Astrocyte (in vitro differentiated cells and primary cell): ENCODE data around the gene SLC22A14. TPM values are rescaled to one million over a fixed set of nuclear protein-coding genes. Genes with fewer than 3 reads are reported as not detected.

Experiments used
- DNase-seq: peaks from one replicate; pipeline ENCODE4 v3.0.0-alpha.2; 2010; ENCODE audit warnings: low read depth
- FAIRE-seq: peaks from 2 replicates; lab custom pipeline; 2011; peaks lifted over from hg19 to GRCh38; lab: Jason Lieb, UNC
- H2AFZ ChIP-seq: 2 replicates; pipeline ENCODE4 v1.6.0; 2012; ENCODE audit warnings: low read depth, low read length, inconsistent platforms
- H3K27ac ChIP-seq: 2 replicates; pipeline ENCODE4 v1.5.1; 2011; ENCODE audit warnings: low read depth, low read length, inconsistent platforms
- H3K27me3 ChIP-seq: 2 replicates; pipeline ENCODE4 v1.6.0; 2011; ENCODE audit warnings: low read length, inconsistent platforms; ENCODE audit not compliant: insufficient read depth
- H3K36me3 ChIP-seq: 2 replicates; pipeline ENCODE4 v1.5.1; 2011; ENCODE audit warnings: low read length, inconsistent platforms; ENCODE audit not compliant: insufficient read depth
- H3K4me1 ChIP-seq: 2 replicates; pipeline ENCODE4 v1.5.1; 2011; ENCODE audit warnings: low read length, inconsistent platforms; ENCODE audit not compliant: insufficient read depth
- H3K4me2 ChIP-seq: 2 replicates; pipeline ENCODE4 v1.6.0; 2012; ENCODE audit warnings: low read length, inconsistent platforms
- H3K4me3 ChIP-seq: 2 replicates; pipeline ENCODE4 v1.5.1; 2011; ENCODE audit warnings: low read depth, mild to moderate bottlenecking, low read length, inconsistent platforms; ENCODE audit not compliant: insufficient read depth
- H3K79me2 ChIP-seq: 2 replicates; pipeline ENCODE4 v1.6.0; 2012; ENCODE audit warnings: mild to moderate bottlenecking, low read length, inconsistent platforms; ENCODE audit not compliant: insufficient read depth
- H3K9ac ChIP-seq: 2 replicates; pipeline ENCODE4 v1.6.0; 2012; ENCODE audit warnings: mild to moderate bottlenecking, low read length, inconsistent platforms
- H3K9me3 ChIP-seq: 2 replicates; pipeline ENCODE4 v1.5.1; 2012; ENCODE audit warnings: low read depth, mild to moderate bottlenecking, low read length, inconsistent platforms; ENCODE audit not compliant: insufficient read depth
- H4K20me1 ChIP-seq: 2 replicates; pipeline ENCODE4 v1.6.0; 2012; ENCODE audit warnings: low read length, inconsistent platforms; ENCODE audit not compliant: insufficient read depth
- H3K27ac Mint-ChIP-seq: one replicate; pipeline ENCODE4 v1.8.0; 2021; ENCODE audit warnings: mild to moderate bottlenecking, mixed read lengths; ENCODE audit not compliant: unreplicated experiment
- H3K27me3 Mint-ChIP-seq: one replicate; pipeline ENCODE4 v1.8.0; 2021; ENCODE audit warnings: low read depth, mixed read lengths; ENCODE audit not compliant: unreplicated experiment
- H3K36me3 Mint-ChIP-seq: one replicate; pipeline ENCODE4 v1.8.0; 2021; ENCODE audit warnings: low read depth, mixed read lengths; ENCODE audit not compliant: unreplicated experiment
- H3K4me1 Mint-ChIP-seq: one replicate; pipeline ENCODE4 v1.8.0; 2021; ENCODE audit warnings: low read depth, mixed read lengths; ENCODE audit not compliant: unreplicated experiment
- H3K4me3 Mint-ChIP-seq: one replicate; pipeline ENCODE4 v1.8.0; 2021; ENCODE audit warnings: mild to moderate bottlenecking, moderate library complexity, mixed read lengths; ENCODE audit not compliant: unreplicated experiment
- H3K9me3 Mint-ChIP-seq: one replicate; pipeline ENCODE4 v1.8.0; 2021; ENCODE audit warnings: mild to moderate bottlenecking, mixed read lengths; ENCODE audit not compliant: unreplicated experiment
- EZH2 ChIP-seq: IDR thresholded peaks from 2 replicates; pipeline ENCODE4 v1.6.1; 2012; ENCODE audit warnings: mild to moderate bottlenecking, low read length, inconsistent platforms; ENCODE audit not compliant: insufficient read depth
- total RNA-seq: library from RNA; stranded (reverse); gene quantifications from 2 replicates; pipeline ENCODE4 v1.2.1, GENCODE V29; 2021
- TF ChIP-seq, protein P1 (sequence below): IDR thresholded peaks from 2 replicates; pipeline ENCODE4 v1.5.1; 2011; ENCODE audit warnings: low read depth, mild to moderate bottlenecking, inconsistent platforms, low read length, moderate library complexity; ENCODE audit not compliant: insufficient read depth

The SLC22A14 gene
- total RNA-seq, 1 donor from 2014 or later = 0.45 TPM

GRCh38 chr3:38251197-38251596, 30.9 kb upstream of the SLC22A14 start:
- Histone ChIP-seq H4K20me1 (peaks cover 34% of the 10 kb centered on the region), H3K36me3 (peaks cover 71% of the 10 kb centered on the region), H3K79me2 (peaks cover 5% of the 10 kb centered on the region), H3K9me3 (no peaks in the 10 kb centered on the region), H3K9ac (no peak overlapping the region), H3K27ac (no peak overlapping the region), H3K4me2 (no peak overlapping the region), H3K4me1 (peaks cover 11% of the 10 kb centered on the region), H2AFZ (no peak overlapping the region), H3K4me3 (no peak overlapping the region), H3K27me3 (no peaks in the 10 kb centered on the region)
- Mint-ChIP-seq H3K4me1 (peaks cover 17% of the 10 kb centered on the region), H3K4me3 (no peak overlapping the region), H3K36me3 (peaks cover 16% of the 10 kb centered on the region), H3K27ac (no peak overlapping the region), H3K27me3 (no peaks in the 10 kb centered on the region), H3K9me3 (no peaks in the 10 kb centered on the region)
- FAIRE-seq (no peak), DNase-seq (no peak)
- TF ChIP-seq, protein P1, sequence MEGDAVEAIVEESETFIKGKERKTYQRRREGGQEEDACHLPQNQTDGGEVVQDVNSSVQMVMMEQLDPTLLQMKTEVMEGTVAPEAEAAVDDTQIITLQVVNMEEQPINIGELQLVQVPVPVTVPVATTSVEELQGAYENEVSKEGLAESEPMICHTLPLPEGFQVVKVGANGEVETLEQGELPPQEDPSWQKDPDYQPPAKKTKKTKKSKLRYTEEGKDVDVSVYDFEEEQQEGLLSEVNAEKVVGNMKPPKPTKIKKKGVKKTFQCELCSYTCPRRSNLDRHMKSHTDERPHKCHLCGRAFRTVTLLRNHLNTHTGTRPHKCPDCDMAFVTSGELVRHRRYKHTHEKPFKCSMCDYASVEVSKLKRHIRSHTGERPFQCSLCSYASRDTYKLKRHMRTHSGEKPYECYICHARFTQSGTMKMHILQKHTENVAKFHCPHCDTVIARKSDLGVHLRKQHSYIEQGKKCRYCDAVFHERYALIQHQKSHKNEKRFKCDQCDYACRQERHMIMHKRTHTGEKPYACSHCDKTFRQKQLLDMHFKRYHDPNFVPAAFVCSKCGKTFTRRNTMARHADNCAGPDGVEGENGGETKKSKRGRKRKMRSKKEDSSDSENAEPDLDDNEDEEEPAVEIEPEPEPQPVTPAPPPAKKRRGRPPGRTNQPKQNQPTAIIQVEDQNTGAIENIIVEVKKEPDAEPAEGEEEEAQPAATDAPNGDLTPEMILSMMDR = no peak
- TF ChIP-seq EZH2 = no peak

DNA sequence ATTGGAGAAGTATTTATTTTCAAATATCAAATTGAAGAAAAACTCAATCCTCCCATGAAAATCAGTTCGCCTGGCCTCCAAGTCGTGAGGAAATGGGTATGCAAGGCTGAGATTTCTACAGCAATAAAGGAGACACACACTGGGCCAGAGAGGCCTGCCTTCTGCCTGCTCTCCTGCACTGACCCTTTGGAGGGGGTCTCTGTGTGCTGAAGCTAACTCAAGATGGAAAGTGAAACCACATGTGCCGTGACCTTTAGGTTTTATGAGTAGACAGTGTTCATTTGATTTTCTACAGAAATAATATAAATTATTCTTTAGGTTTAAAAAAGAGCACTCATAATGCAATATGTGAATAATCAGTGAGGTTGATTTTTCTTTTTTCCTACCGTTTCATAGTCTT, 28.4 kb upstream of the SLC22A14 start:
- Mint-ChIP-seq H3K9me3 (no peaks in the 10 kb centered on the region), H3K4me3 (no peak overlapping the region), H3K27me3 (no peaks in the 10 kb centered on the region), H3K4me1 (peaks cover 5% of the 10 kb centered on the region), H3K27ac (no peak overlapping the region), H3K36me3 (peaks cover 16% of the 10 kb centered on the region)
- no peak overlapping the region for H3K4me2 ChIP-seq
- DNase-seq = no peak
- no peak overlapping the region for H3K4me3 ChIP-seq
- H3K9ac ChIP-seq = no peak overlapping the region
- H2AFZ ChIP-seq = no peak overlapping the region
- peaks cover 25% of the 10 kb centered on the region for H4K20me1 ChIP-seq
- H3K27ac ChIP-seq = no peak overlapping the region
- H3K36me3 ChIP-seq = peaks cover 64% of the 10 kb centered on the region
- H3K9me3 ChIP-seq = no peaks in the 10 kb centered on the region
- no peak for FAIRE-seq
- no peaks in the 10 kb centered on the region for H3K27me3 ChIP-seq
- H3K79me2 ChIP-seq = peaks cover 5% of the 10 kb centered on the region
- no peaks in the 10 kb centered on the region for H3K4me1 ChIP-seq
- TF ChIP-seq, protein P1 = no peak
- no peak for TF ChIP-seq EZH2

DNA sequence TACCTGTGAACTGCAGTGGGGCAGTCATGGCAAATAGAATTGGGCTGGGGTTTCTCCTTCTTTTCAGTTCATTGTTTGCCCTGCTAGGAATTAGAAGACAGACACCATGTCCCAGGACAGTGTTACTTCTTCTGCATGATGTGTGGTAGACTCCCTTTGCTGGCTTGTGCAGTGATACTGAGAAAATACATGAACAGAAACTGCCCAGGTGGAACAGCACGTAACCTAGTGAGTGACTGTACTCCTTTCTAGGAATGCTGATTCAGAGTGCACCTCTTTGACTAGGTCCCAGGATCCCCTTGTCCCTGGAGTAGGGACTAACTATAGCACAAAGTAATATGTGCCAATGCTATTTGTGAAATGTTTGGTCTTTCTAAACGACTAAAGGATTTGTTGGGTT, 27.2 kb upstream of the SLC22A14 start:
- H3K4me2 ChIP-seq = no peak overlapping the region
- peaks cover 5% of the 10 kb centered on the region for H3K79me2 ChIP-seq
- H3K4me3 ChIP-seq = no peak overlapping the region
- H3K4me1 Mint-ChIP-seq = peaks cover 8% of the 10 kb centered on the region
- H3K4me1 ChIP-seq = no peaks in the 10 kb centered on the region
- H2AFZ ChIP-seq = no peak overlapping the region
- H3K4me3 Mint-ChIP-seq = no peak overlapping the region
- peaks cover 59% of the 10 kb centered on the region for H3K36me3 ChIP-seq
- no peak overlapping the region for H3K27ac ChIP-seq
- H3K27ac Mint-ChIP-seq = no peak overlapping the region
- FAIRE-seq = no peak
- DNase-seq = no peak
- H3K9me3 ChIP-seq = no peaks in the 10 kb centered on the region
- peaks cover 24% of the 10 kb centered on the region for H4K20me1 ChIP-seq
- no peaks in the 10 kb centered on the region for H3K27me3 Mint-ChIP-seq
- no peak overlapping the region for H3K9ac ChIP-seq
- H3K36me3 Mint-ChIP-seq = peaks cover 16% of the 10 kb centered on the region
- no peaks in the 10 kb centered on the region for H3K9me3 Mint-ChIP-seq
- TF ChIP-seq EZH2 = no peak
- TF ChIP-seq, protein P1 = no peak
- H3K27me3 ChIP-seq = no peaks in the 10 kb centered on the region
